Stimulated activated naive CD8-positive, alpha-beta T cell treated with anti-CD3 and anti-CD28 coated beads, Interleukin-15, Interleukin-2, amounts not matched to agents 100 ng/mL and 50 ng/mL, for 24 hours (primary cell): ENCODE measurements around the gene C2orf66.

Experiments used
- H3K27ac Mint-ChIP-seq: one replicate; pipeline ENCODE4 v1.8.0; 2021; ENCODE audit warnings: mild to moderate bottlenecking, mixed read lengths
- H3K27me3 Mint-ChIP-seq: one replicate; pipeline ENCODE4 v1.8.0; 2021; ENCODE audit warnings: mixed read lengths
- H3K36me3 Mint-ChIP-seq: one replicate; pipeline ENCODE4 v1.8.0; 2021; ENCODE audit warnings: low read depth, mixed read lengths
- H3K4me1 Mint-ChIP-seq: one replicate; pipeline ENCODE4 v1.8.0; 2021; ENCODE audit warnings: low read depth, mixed read lengths
- H3K4me3 Mint-ChIP-seq: one replicate; pipeline ENCODE4 v1.8.0; 2021; ENCODE audit warnings: mild to moderate bottlenecking, mixed read lengths
- H3K9me3 Mint-ChIP-seq: one replicate; pipeline ENCODE4 v1.8.0; 2021; ENCODE audit warnings: mixed read lengths

C2orf66 gene

GRCh38 chr2:196804381-196804780 lies 4.8 kb downstream of the C2orf66 start:
- Mint-ChIP-seq H3K4me1 (peaks cover 23% of the 10 kb centered on the region), H3K4me3 (no peak overlapping the region), H3K9me3 (no peaks in the 10 kb centered on the region), H3K27me3 (peaks cover 18% of the 10 kb centered on the region), H3K27ac (no peak overlapping the region), H3K36me3 (no peaks in the 10 kb centered on the region)

GRCh38 chr2:196802401-196802800 lies 6.8 kb downstream of the C2orf66 start:
- Mint-ChIP-seq H3K36me3 (peaks cover 3% of the 10 kb centered on the region), H3K27me3 (peaks cover 18% of the 10 kb centered on the region), H3K27ac (no peak overlapping the region), H3K9me3 (no peaks in the 10 kb centered on the region), H3K4me3 (no peak overlapping the region), H3K4me1 (peaks cover 37% of the 10 kb centered on the region)

GRCh38 chr2:196801674-196802261 lies 7.4 kb downstream of the C2orf66 start:
- no peaks in the 10 kb centered on the region for H3K9me3 Mint-ChIP-seq
- peaks cover 9% of the 10 kb centered on the region for H3K36me3 Mint-ChIP-seq
- peaks cover 18% of the 10 kb centered on the region for H3K27me3 Mint-ChIP-seq
- H3K4me3 Mint-ChIP-seq, result no peak overlapping the region
- H3K27ac Mint-ChIP-seq, result peak overlapping the region; percentile 60
- H3K4me1 Mint-ChIP-seq, result peaks cover 43% of the 10 kb centered on the region

GRCh38 chr2:196798980-196799379 lies 10.2 kb downstream of the C2orf66 start:
- H3K4me3 Mint-ChIP-seq, result peak overlapping the region; percentile 94
- no peaks in the 10 kb centered on the region for H3K9me3 Mint-ChIP-seq
- H3K4me1 Mint-ChIP-seq, result peaks cover 52% of the 10 kb centered on the region
- H3K27me3 Mint-ChIP-seq, result peaks cover 11% of the 10 kb centered on the region
- peak overlapping the region; percentile 95 for H3K27ac Mint-ChIP-seq
- H3K36me3 Mint-ChIP-seq, result peaks cover 24% of the 10 kb centered on the region

GRCh38 chr2:196792865-196793264 lies 16.3 kb downstream of the C2orf66 start:
- peaks cover 68% of the 10 kb centered on the region for H3K36me3 Mint-ChIP-seq
- H3K27ac Mint-ChIP-seq, result peak overlapping the region; percentile 45
- H3K4me1 Mint-ChIP-seq, result peaks cover 22% of the 10 kb centered on the region
- no peak overlapping the region for H3K4me3 Mint-ChIP-seq
- no peaks in the 10 kb centered on the region for H3K27me3 Mint-ChIP-seq
- H3K9me3 Mint-ChIP-seq, result no peaks in the 10 kb centered on the region

- no peaks in the 10 kb centered on the region for H3K27me3 Mint-ChIP-seq
- peak overlapping the region; percentile 71 for H3K27ac Mint-ChIP-seq
- peaks cover 48% of the 10 kb centered on the region for H3K36me3 Mint-ChIP-seq
- H3K4me3 Mint-ChIP-seq, result no peak overlapping the region
- H3K9me3 Mint-ChIP-seq, result no peaks in the 10 kb centered on the region
- H3K4me1 Mint-ChIP-seq, result peaks cover 15% of the 10 kb centered on the region
Observed at GRCh38 chr2:196783431-196784094, 25.6 kb downstream of the C2orf66 start.

- no peak overlapping the region for H3K4me3 Mint-ChIP-seq
- no peaks in the 10 kb centered on the region for H3K27me3 Mint-ChIP-seq
- H3K4me1 Mint-ChIP-seq, result no peaks in the 10 kb centered on the region
- H3K27ac Mint-ChIP-seq, result no peak overlapping the region
- H3K9me3 Mint-ChIP-seq, result no peaks in the 10 kb centered on the region
- peaks cover 80% of the 10 kb centered on the region for H3K36me3 Mint-ChIP-seq
Observed at GRCh38 chr2:196767101-196767500, 42.1 kb downstream of the C2orf66 start.

- Mint-ChIP-seq H3K27me3 (no peaks in the 10 kb centered on the region), H3K9me3 (peaks cover 29% of the 10 kb centered on the region), H3K4me3 (no peak overlapping the region), H3K4me1 (no peaks in the 10 kb centered on the region), H3K27ac (no peak overlapping the region), H3K36me3 (peaks cover 50% of the 10 kb centered on the region)
Observed at GRCh38 chr2:196759378-196759706, 49.8 kb downstream of the C2orf66 start.

- H3K9me3 Mint-ChIP-seq, result peaks cover 33% of the 10 kb centered on the region
- H3K4me1 Mint-ChIP-seq, result no peaks in the 10 kb centered on the region
- peaks cover 44% of the 10 kb centered on the region for H3K36me3 Mint-ChIP-seq
- H3K27me3 Mint-ChIP-seq, result no peaks in the 10 kb centered on the region
- no peak overlapping the region for H3K27ac Mint-ChIP-seq
- H3K4me3 Mint-ChIP-seq, result no peak overlapping the region
Observed at GRCh38 chr2:196758474-196759377, 50.4 kb downstream of the C2orf66 start.
